ENCODE measurements around the gene NPBWR2.

Gene NPBWR2

GRCh38 chr20:64083378-64083803, 24.0 kb downstream of the NPBWR2 start:
- DNase-seq, result peak; percentile 72 to 79

GRCh38 chr20:64082820-64083377, 24.5 kb downstream of the NPBWR2 start:
- no peak for DNase-seq

GRCh38 chr20:64082126-64082731, 25.1 kb downstream of the NPBWR2 start:
- DNase-seq, result no peak

GRCh38 chr20:64081624-64081964, 25.8 kb downstream of the NPBWR2 start:
- DNase-seq, result no peak

GRCh38 chr20:64080813-64081623, 26.3 kb downstream of the NPBWR2 start:
- no peak for DNase-seq

GRCh38 chr20:64080013-64080812, 27.2 kb downstream of the NPBWR2 start, which contains the start of gene OPRL1:
Gene OPRL1 (plus strand): TSS chr20:64080082. CDS start chr20:64092721, 12,639 bp downstream.
- peak; percentile 31 to 52 for DNase-seq

- peak; percentile 78 to 86 for DNase-seq
Measured at GRCh38 chr20:64079273-64080012, 27.9 kb downstream of the NPBWR2 start, which contains the start of gene RGS19. Gene RGS19 (minus strand): TSS chr20:64079518. CDS start chr20:64076886, 2,632 bp downstream.

- DNase-seq, result no peak
Measured at GRCh38 chr20:64078934-64079272, 28.5 kb downstream of the NPBWR2 start.

- peak; percentile 63 to 67 for DNase-seq
Measured at GRCh38 chr20:64077876-64078551, 29.4 kb downstream of the NPBWR2 start.

- no peak for DNase-seq
Measured at GRCh38 chr20:64077541-64077875, 29.9 kb downstream of the NPBWR2 start.

GRCh38 chr20:64077094-64077493, 30.3 kb downstream of the NPBWR2 start:
- DNase-seq, result peak; percentile 44

GRCh38 chr20:64076061-64076997, 31.0 kb downstream of the NPBWR2 start:
- no peak for DNase-seq

GRCh38 chr20:64075556-64075955, 31.8 kb downstream of the NPBWR2 start:
- DNase-seq, result no peak

- DNase-seq, result no peak
Measured at GRCh38 chr20:64074963-64075362, 32.4 kb downstream of the NPBWR2 start.

GRCh38 chr20:64074184-64074789, 33.1 kb downstream of the NPBWR2 start:
- no peak for DNase-seq

- DNase-seq, result no peak
Measured at GRCh38 chr20:64073476-64074183, 33.7 kb downstream of the NPBWR2 start.

GRCh38 chr20:64072498-64073063, 34.8 kb downstream of the NPBWR2 start:
- DNase-seq, result no peak

GRCh38 chr20:64071341-64072332, 35.7 kb downstream of the NPBWR2 start:
- no peak for DNase-seq

Data from CD4-positive, alpha-beta T cell treated with Interferon alpha-2 for 1 hour (primary cell).